Peyer's patch (tissue), 4 donors: Measurements from ENCODE around the gene NDUFB10.

Source experiments
- POLR2A ChIP-seq, 2 donors: fragments of 450-650 bp; IDR thresholded peaks; one replicate each; pipeline ENCODE4 v1.5.1; 2017; ENCODE audit warnings: antibody characterized with exemption in 2 of 2, mild to moderate bottlenecking in 2 of 2, moderate library complexity in 2 of 2
- TF ChIP-seq, protein P1 (sequence below), 6 experiments: fragments of 450-650 bp in 4 of 6; fragments of 200-600 bp in 2 of 6; sonication (generic) in 1 of 6; IDR thresholded peaks; one replicate each; pipeline ENCODE4 v1.5.1; 2017 to 2019; ENCODE audit warnings: antibody characterized with exemption in 6 of 6, mild to moderate bottlenecking in 3 of 6, moderate library complexity in 1 of 6

DNA sequence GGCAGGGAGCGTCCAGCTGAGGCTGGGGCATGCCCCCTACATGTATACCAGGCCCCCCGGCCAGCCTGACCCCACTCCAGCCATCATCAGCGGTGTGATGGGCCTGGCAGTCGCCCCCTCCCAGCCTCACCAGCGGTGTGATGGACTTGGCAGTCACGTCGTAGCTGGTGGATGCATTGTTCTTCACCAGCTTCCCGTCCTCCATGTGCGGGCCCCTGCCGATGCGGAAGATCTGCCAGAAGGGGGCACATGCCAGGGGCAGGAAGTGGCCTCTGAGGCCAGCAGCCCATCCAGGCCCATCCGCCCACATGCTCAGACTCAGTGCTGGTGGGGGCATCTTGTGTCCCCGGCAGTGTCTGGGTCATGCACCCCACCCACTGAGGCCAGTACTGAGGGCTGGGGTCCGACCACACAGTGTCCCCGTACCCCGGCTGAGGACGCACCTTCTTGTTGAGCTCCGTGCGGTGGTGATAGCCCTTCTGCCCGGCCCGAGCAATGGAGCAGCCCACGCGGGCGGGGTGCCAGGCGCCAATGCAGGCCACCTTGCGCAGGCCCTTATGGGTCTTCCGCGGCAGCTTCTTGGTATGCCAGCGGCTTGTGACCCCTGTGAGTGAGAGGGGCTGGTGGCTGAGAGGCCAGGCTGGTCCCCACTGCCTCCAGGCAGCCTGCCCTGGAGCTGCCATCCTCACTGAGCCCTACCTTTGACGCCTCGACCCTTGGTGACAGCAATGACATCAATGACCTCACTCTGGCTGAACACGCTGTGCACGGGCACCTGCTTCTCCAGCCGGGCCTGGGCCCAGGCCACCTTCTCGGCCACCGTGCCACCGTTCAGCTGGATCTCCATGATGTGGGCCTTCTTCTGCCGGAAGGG lies 12.6 kb upstream of the NDUFB10 start:
- TF ChIP-seq, protein P1, sequence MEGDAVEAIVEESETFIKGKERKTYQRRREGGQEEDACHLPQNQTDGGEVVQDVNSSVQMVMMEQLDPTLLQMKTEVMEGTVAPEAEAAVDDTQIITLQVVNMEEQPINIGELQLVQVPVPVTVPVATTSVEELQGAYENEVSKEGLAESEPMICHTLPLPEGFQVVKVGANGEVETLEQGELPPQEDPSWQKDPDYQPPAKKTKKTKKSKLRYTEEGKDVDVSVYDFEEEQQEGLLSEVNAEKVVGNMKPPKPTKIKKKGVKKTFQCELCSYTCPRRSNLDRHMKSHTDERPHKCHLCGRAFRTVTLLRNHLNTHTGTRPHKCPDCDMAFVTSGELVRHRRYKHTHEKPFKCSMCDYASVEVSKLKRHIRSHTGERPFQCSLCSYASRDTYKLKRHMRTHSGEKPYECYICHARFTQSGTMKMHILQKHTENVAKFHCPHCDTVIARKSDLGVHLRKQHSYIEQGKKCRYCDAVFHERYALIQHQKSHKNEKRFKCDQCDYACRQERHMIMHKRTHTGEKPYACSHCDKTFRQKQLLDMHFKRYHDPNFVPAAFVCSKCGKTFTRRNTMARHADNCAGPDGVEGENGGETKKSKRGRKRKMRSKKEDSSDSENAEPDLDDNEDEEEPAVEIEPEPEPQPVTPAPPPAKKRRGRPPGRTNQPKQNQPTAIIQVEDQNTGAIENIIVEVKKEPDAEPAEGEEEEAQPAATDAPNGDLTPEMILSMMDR (IDR thresholded peaks at IDR 0.05): no peak
- TF ChIP-seq POLR2A (IDR thresholded peaks at IDR 0.05): no peak
